ENCODE measurements around the gene ARVCF.

- TF ChIP-seq CTCF (conservative IDR thresholded peaks at IDR 0.05; ENCODE audit: low read depth, low read length) (no peak), EZH2 (IDR thresholded peaks at IDR 0.05; ENCODE audit: borderline replicate concordance, low read depth, low read length, poor library complexity, severe bottlenecking) (no peak)
Measured at GRCh38 chr22:19921544-19922081, 95.0 kb downstream of the ARVCF start.
